GM23338 (cell line): Measurements from ENCODE around the gene SLFN12. TPM values are rescaled to one million over a fixed set of nuclear protein-coding genes. Genes with fewer than 3 reads are reported as not detected.

Source experiments
- ATAC-seq: fragments of 200-7000 bp; cut with Tn5 transposase; 3 replicates; pipeline ENCODE4 v1.9.1; 2020
- DNase-seq: peaks from one replicate; pipeline ENCODE4 v3.0.0-alpha.2; 2015; ENCODE audit warnings: low spot score
- H2AFZ ChIP-seq: fragments of 200-600 bp; sonication (generic); 2 replicates; pipeline ENCODE4 v1.8.0; 2016; ENCODE audit warnings: antibody characterized with exemption, mild to moderate bottlenecking, moderate library complexity
- H3F3A ChIP-seq: fragments of 200-600 bp; sonication (generic); replicated peaks from 2 replicates; pipeline ENCODE4 v1.8.0; 2017; ENCODE audit warnings: antibody characterized with exemption, mixed run types, low read depth
- H3K27ac ChIP-seq: fragments of 200-600 bp; sonication (generic); 2 replicates; pipeline ENCODE4 v1.6.1; 2016; ENCODE audit warnings: low read depth
- H3K27me3 ChIP-seq: fragments of 200-600 bp; sonication (generic); 2 replicates; pipeline ENCODE4 v1.8.0; 2016; ENCODE audit warnings: mild to moderate bottlenecking, mixed run types, moderate library complexity; ENCODE audit not compliant: insufficient read depth
- H3K36me3 ChIP-seq: fragments of 200-600 bp; sonication (generic); 2 replicates; pipeline ENCODE4 v1.8.0; 2016; ENCODE audit warnings: mild to moderate bottlenecking; ENCODE audit not compliant: insufficient read depth
- H3K4me1 ChIP-seq: fragments of 200-600 bp; sonication (generic); 2 replicates; pipeline ENCODE4 v1.8.0; 2016; ENCODE audit warnings: mild to moderate bottlenecking, moderate library complexity; ENCODE audit not compliant: insufficient read depth
- H3K4me2 ChIP-seq: fragments of 200-600 bp; sonication (generic); 2 replicates; pipeline ENCODE4 v1.7.1; 2017; ENCODE audit warnings: mixed run types
- H3K4me3 ChIP-seq: fragments of 200-600 bp; sonication (generic); 2 replicates; pipeline ENCODE4 v1.6.1; 2016; ENCODE audit warnings: mixed run types
- H3K79me2 ChIP-seq: fragments of 200-600 bp; sonication (generic); replicated peaks from 2 replicates; pipeline ENCODE4 v1.8.0; 2017; ENCODE audit warnings: mild to moderate bottlenecking; ENCODE audit not compliant: insufficient read depth
- H3K9me2 ChIP-seq: fragments of 200-600 bp; sonication (generic); 2 replicates; pipeline ENCODE4 v1.8.0; 2017; ENCODE audit not compliant: insufficient read depth
- H4K20me1 ChIP-seq: fragments of 200-600 bp; sonication (generic); replicated peaks from 2 replicates; pipeline ENCODE4 v1.8.0; 2017; ENCODE audit warnings: mild to moderate bottlenecking; ENCODE audit not compliant: insufficient read depth
- H3K27ac Mint-ChIP-seq: 2 replicates; pipeline ENCODE4 v1.8.0; 2020; ENCODE audit warnings: inconsistent platforms, mild to moderate bottlenecking, moderate library complexity, mixed read lengths
- H3K27me3 Mint-ChIP-seq: 3 replicates; pipeline ENCODE4 v1.8.0; 2022; ENCODE audit warnings: low read depth, mild to moderate bottlenecking, moderate library complexity, mixed read lengths, inconsistent platforms; ENCODE audit not compliant: insufficient read depth, poor library complexity
- H3K36me3 Mint-ChIP-seq: 3 replicates; pipeline ENCODE4 v1.8.0; 2021; ENCODE audit warnings: low read depth, mild to moderate bottlenecking, inconsistent platforms, moderate library complexity, mixed read lengths
- H3K4me1 Mint-ChIP-seq: 3 replicates; pipeline ENCODE4 v1.8.0; 2020; ENCODE audit warnings: mild to moderate bottlenecking, inconsistent platforms, mixed read lengths
- H3K4me3 Mint-ChIP-seq: 3 replicates; pipeline ENCODE4 v1.8.0; 2021; ENCODE audit warnings: moderate library complexity, mild to moderate bottlenecking, inconsistent platforms, mixed read lengths
- H3K9me3 Mint-ChIP-seq: 3 replicates; pipeline ENCODE4 v1.8.0; 2020; ENCODE audit warnings: moderate library complexity, mild to moderate bottlenecking, inconsistent platforms, mixed read lengths
- CREB1 ChIP-seq: fragments of 250-450 bp; sonication (Bioruptor Pico); IDR thresholded peaks from 2 replicates; pipeline ENCODE4 v1.5.0; 2020; ENCODE audit warnings: low read depth, mild to moderate bottlenecking, moderate library complexity
- EZH2phosphoT487 ChIP-seq: fragments of 200-600 bp; sonication (generic); IDR thresholded peaks from one replicate; pipeline ENCODE4 v1.8.1; 2018; ENCODE audit warnings: antibody characterized with exemption; ENCODE audit not compliant: unreplicated experiment
- NANOG ChIP-seq: IDR thresholded peaks from 2 replicates; pipeline ENCODE4 v1.6.1; 2016; ENCODE audit warnings: antibody characterized with exemption, borderline replicate concordance
- POLR2AphosphoS5 ChIP-seq: IDR thresholded peaks from 2 replicates; pipeline ENCODE4 v1.6.1; 2016; ENCODE audit warnings: antibody characterized with exemption, low read depth
- ZNF114 ChIP-seq: fragments of 250-450 bp; sonication (Bioruptor Pico); IDR thresholded peaks from 2 replicates; pipeline ENCODE4 v1.5.0; 2020; ENCODE audit warnings: mild to moderate bottlenecking, moderate library complexity
- ZNF331 ChIP-seq: fragments of 250-450 bp; sonication (Bioruptor Pico); IDR thresholded peaks from 2 replicates; pipeline ENCODE4 v1.5.0; 2020; ENCODE audit warnings: low read depth, mild to moderate bottlenecking, moderate library complexity
- ZNF462 ChIP-seq: fragments of 250-450 bp; sonication (Bioruptor Pico); IDR thresholded peaks from 2 replicates; pipeline ENCODE4 v1.5.0; 2020; ENCODE audit warnings: mild to moderate bottlenecking, moderate library complexity
- polyA plus RNA-seq: library from polyadenylated mRNA; unstranded; fragments of >200 nt; fragmentation: Nextera tagmentation; extraction: Ambion mirVana; gene quantifications from 2 replicates; pipeline ENCODE4 v1.2.1, GENCODE V29; 2016
- total RNA-seq: library from RNA; depleted of rRNA; stranded (reverse); fragments of >200 nt; shearing (Covaris generic); gene quantifications from 2 replicates; pipeline ENCODE4 v1.2.3, GENCODE V29; 2014

SLFN12 gene
- total and polyA plus RNA-seq, 2 experiments from 2014 or later, result 3.5 to 9.2 TPM

GRCh38 chr17:35429702-35430101, 2.6 kb downstream of the SLFN12 start:
- TF ChIP-seq ZNF114 (CRISPR knock-in tag) (no peak), ZNF462 (CRISPR knock-in tag) (no peak)
- H3K4me3 ChIP-seq, result no peak overlapping the region
- H2AFZ ChIP-seq, result no peak overlapping the region
- no peak for DNase-seq
- Mint-ChIP-seq H3K4me3 (no peak overlapping the region; the same call in 2 of the 3 replicates), H3K4me1 (peaks cover 59% of the 10 kb centered on the region), H3K9me3 (no peaks in the 10 kb centered on the region), H3K27me3 (peaks cover 36% of the 10 kb centered on the region), H3K36me3 (no peaks in the 10 kb centered on the region), H3K27ac (no peak overlapping the region)
- peaks cover 8% of the 10 kb centered on the region for H4K20me1 ChIP-seq
- H3K27me3 ChIP-seq, result peaks cover 58% of the 10 kb centered on the region
- no peaks in the 10 kb centered on the region for H3K9me2 ChIP-seq
- H3K27ac ChIP-seq, result no peak overlapping the region
- no peak overlapping the region for H3K4me2 ChIP-seq
- H3K4me1 ChIP-seq, result peaks cover 28% of the 10 kb centered on the region
- no peaks in the 10 kb centered on the region for H3F3A ChIP-seq
- H3K36me3 ChIP-seq, result no peaks in the 10 kb centered on the region
- ATAC-seq, result no peak
- H3K79me2 ChIP-seq, result no peaks in the 10 kb centered on the region; the same call in 1 of the 2 replicates

- Mint-ChIP-seq H3K4me1 (peaks cover 49% of the 10 kb centered on the region), H3K36me3 (no peaks in the 10 kb centered on the region), H3K4me3 (no peak overlapping the region), H3K9me3 (no peaks in the 10 kb centered on the region), H3K27ac (no peak overlapping the region), H3K27me3 (peaks cover 23% of the 10 kb centered on the region)
- Histone ChIP-seq H3K4me3 (no peak overlapping the region), H3K36me3 (no peaks in the 10 kb centered on the region), H3K79me2 (no peaks in the 10 kb centered on the region; the same call in 1 of the 2 replicates), H2AFZ (no peak overlapping the region), H4K20me1 (peaks cover 8% of the 10 kb centered on the region), H3K4me1 (peaks cover 23% of the 10 kb centered on the region), H3K27me3 (peaks cover 48% of the 10 kb centered on the region), H3F3A (no peaks in the 10 kb centered on the region), H3K4me2 (no peak overlapping the region), H3K27ac (no peak overlapping the region), H3K9me2 (no peaks in the 10 kb centered on the region)
- no peak for DNase-seq
- no peak for ATAC-seq
- no peak for TF ChIP-seq NANOG
- TF ChIP-seq EZH2phosphoT487, result no peak
- no peak for TF ChIP-seq ZNF462 (CRISPR knock-in tag)
- TF ChIP-seq ZNF331, result no peak
- no peak for TF ChIP-seq CREB1 (CRISPR knock-in tag)
- TF ChIP-seq POLR2AphosphoS5, result no peak
- no peak for TF ChIP-seq ZNF114 (CRISPR knock-in tag)
Observed at GRCh38 chr17:35428229-35428628, 4.1 kb downstream of the SLFN12 start.
